ENCODE data around the gene SPDYE6. TPM values are rescaled to one million over a fixed set of nuclear protein-coding genes. Genes with fewer than 3 reads are reported as not detected.
"Not testable (repeated sequence)": the region's sequence is repeated elsewhere in the genome, so short reads cannot be mapped to it uniquely, and the experiment has no call there.

SPDYE6 gene
- total RNA-seq, 1 donor from 2014 or later, result not detected

DNA sequence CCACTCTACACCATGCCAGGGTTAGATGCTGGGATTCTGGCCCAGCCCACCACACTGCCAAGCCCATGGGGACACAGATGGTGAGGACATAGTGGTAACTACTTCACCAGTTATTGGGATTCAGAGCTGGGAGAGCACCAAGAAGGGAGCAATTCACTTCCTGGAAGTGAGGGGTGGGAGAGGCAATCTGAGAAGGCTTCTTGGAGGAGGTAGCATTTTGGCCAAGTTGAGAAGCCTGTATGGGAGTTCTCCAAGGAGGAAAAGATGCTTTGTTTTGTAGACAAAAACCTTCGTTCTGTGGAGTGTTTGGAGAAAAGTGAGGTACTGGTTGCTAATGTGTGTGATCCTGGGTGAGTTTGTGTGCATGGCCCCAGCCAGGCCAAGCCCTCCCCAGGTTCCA lies 36.1 kb upstream of the SPDYE6 start:
- Histone ChIP-seq H3K4me1 (ENCODE audit: control insufficient read depth in 3 of 3, insufficient read depth in 3 of 3, low read length in 3 of 3) (peaks cover 12 to 15% (median 13%) of the 10 kb centered on the region in 3 donors), H3K27ac (ENCODE audit: low read depth, low read length) (no peak overlapping the region)

GRCh38 chr7:102390697-102391484 lies 34.6 kb upstream of the SPDYE6 start:
- H3K4me1 ChIP-seq (ENCODE audit: control insufficient read depth in 3 of 3, insufficient read depth in 3 of 3, low read length in 3 of 3), result peaks cover 4 to 6% (median 5%) of the 10 kb centered on the region in 3 donors
- no peak overlapping the region for H3K27ac ChIP-seq (ENCODE audit: low read depth, low read length)
- no peak overlapping the region for H3K4me3 ChIP-seq (ENCODE audit: low read length in 3 of 3)
- H3K36me3 ChIP-seq (ENCODE audit: control insufficient read depth in 3 of 3, insufficient read depth in 3 of 3, low read length in 3 of 3), result peaks cover 0 to 12% (median 8%) of the 10 kb centered on the region in 3 donors
- H3K9ac ChIP-seq (ENCODE audit: low read depth in 1 of 3, low read length in 3 of 3), result no peak overlapping the region
- H3K27me3 ChIP-seq (ENCODE audit: control insufficient read depth in 3 of 3, insufficient read depth in 3 of 3, low read length in 3 of 3), result no peaks in the 10 kb centered on the region
- H3K9me3 ChIP-seq (ENCODE audit: control insufficient read depth in 3 of 3, low read length in 3 of 3), result no peaks in the 10 kb centered on the region

More for the DNA sequence above, 36.1 kb upstream of the SPDYE6 start:
- Histone ChIP-seq H3K27me3 (ENCODE audit: control insufficient read depth in 3 of 3, insufficient read depth in 3 of 3, low read length in 3 of 3) (no peaks in the 10 kb centered on the region), H3K9ac (ENCODE audit: low read depth in 1 of 3, low read length in 3 of 3) (no peak overlapping the region), H3K4me3 (ENCODE audit: low read length in 3 of 3) (no peak overlapping the region), H3K9me3 (ENCODE audit: control insufficient read depth in 3 of 3, low read length in 3 of 3) (no peaks in the 10 kb centered on the region), H3K36me3 (ENCODE audit: control insufficient read depth in 3 of 3, insufficient read depth in 3 of 3, low read length in 3 of 3) (peaks cover 0 to 5% (median 5%) of the 10 kb centered on the region in 3 donors)

- H3K9me3 ChIP-seq (ENCODE audit: control insufficient read depth in 3 of 3, low read length in 3 of 3), result no peaks in the 10 kb centered on the region
- no peak overlapping the region for H3K4me3 ChIP-seq (ENCODE audit: low read length in 3 of 3)
- H3K9ac ChIP-seq (ENCODE audit: low read depth in 1 of 3, low read length in 3 of 3), result no peak overlapping the region
- peaks cover 0 to 3% (median 0%) of the 10 kb centered on the region in 3 donors for H3K4me1 ChIP-seq (ENCODE audit: control insufficient read depth in 3 of 3, insufficient read depth in 3 of 3, low read length in 3 of 3)
- no peak overlapping the region for H3K27ac ChIP-seq (ENCODE audit: low read depth, low read length)
- no peaks in the 10 kb centered on the region for H3K27me3 ChIP-seq (ENCODE audit: control insufficient read depth in 3 of 3, insufficient read depth in 3 of 3, low read length in 3 of 3)
- H3K36me3 ChIP-seq (ENCODE audit: control insufficient read depth in 3 of 3, insufficient read depth in 3 of 3, low read length in 3 of 3), result peaks cover 0 to 12% (median 8%) of the 10 kb centered on the region in 3 donors
These were observed 33.6 kb upstream of the SPDYE6 start for GRCh38 chr7:102389810-102390209.

DNA sequence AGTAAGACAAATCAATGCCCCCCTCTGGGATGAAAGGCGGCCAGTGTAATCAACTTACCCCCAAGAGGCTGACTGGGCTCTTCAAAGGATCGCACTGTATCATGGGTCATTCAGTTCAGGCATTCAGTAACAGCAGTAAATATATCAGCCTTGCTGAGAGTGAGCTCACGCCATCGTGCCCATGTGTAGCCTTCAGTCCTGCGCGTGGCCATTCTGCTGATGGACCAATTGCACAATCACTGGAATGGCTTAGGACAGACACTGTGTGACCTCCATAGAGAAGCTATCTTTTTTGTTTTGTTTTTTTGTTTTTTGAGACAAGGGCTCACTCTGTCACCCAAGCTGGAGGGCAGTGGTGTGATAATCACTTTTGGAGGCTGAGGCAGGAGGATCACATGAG lies 30.8 kb upstream of the SPDYE6 start:
- H3K27me3 ChIP-seq (ENCODE audit: control insufficient read depth in 3 of 3, insufficient read depth in 3 of 3, low read length in 3 of 3), result no peaks in the 10 kb centered on the region
- peaks cover 5 to 20% (median 12%) of the 10 kb centered on the region in 3 donors for H3K36me3 ChIP-seq (ENCODE audit: control insufficient read depth in 3 of 3, insufficient read depth in 3 of 3, low read length in 3 of 3)
- no peaks in the 10 kb centered on the region for H3K9me3 ChIP-seq (ENCODE audit: control insufficient read depth in 3 of 3, low read length in 3 of 3)
- peaks cover 0 to 3% (median 0%) of the 10 kb centered on the region in 3 donors for H3K4me1 ChIP-seq (ENCODE audit: control insufficient read depth in 3 of 3, insufficient read depth in 3 of 3, low read length in 3 of 3)
- no peak overlapping the region for H3K27ac ChIP-seq (ENCODE audit: low read depth, low read length)
- H3K4me3 ChIP-seq (ENCODE audit: low read length in 3 of 3), result no peak overlapping the region
- H3K9ac ChIP-seq (ENCODE audit: low read depth in 1 of 3, low read length in 3 of 3), result no peak overlapping the region

- H3K36me3 ChIP-seq (ENCODE audit: control insufficient read depth in 3 of 3, insufficient read depth in 3 of 3, low read length in 3 of 3), result peaks cover 16 to 45% (median 42%) of the 10 kb centered on the region in 3 donors
- not testable (repeated sequence) for H3K4me3 ChIP-seq (ENCODE audit: low read length in 3 of 3); H3K9me3 ChIP-seq (ENCODE audit: control insufficient read depth in 3 of 3, low read length in 3 of 3); H3K4me1 ChIP-seq (ENCODE audit: control insufficient read depth in 3 of 3, insufficient read depth in 3 of 3, low read length in 3 of 3); H3K9ac ChIP-seq (ENCODE audit: low read depth in 1 of 3, low read length in 3 of 3); H3K27ac ChIP-seq (ENCODE audit: low read depth, low read length); H3K27me3 ChIP-seq (ENCODE audit: control insufficient read depth in 3 of 3, insufficient read depth in 3 of 3, low read length in 3 of 3)
These were observed 25.6 kb upstream of the SPDYE6 start for GRCh38 chr7:102381696-102382425.

GRCh38 chr7:102380837-102381236 lies 24.6 kb upstream of the SPDYE6 start:
- H3K27ac ChIP-seq (ENCODE audit: low read depth, low read length); H3K4me3 ChIP-seq (ENCODE audit: low read length in 3 of 3); H3K9ac ChIP-seq (ENCODE audit: low read depth in 1 of 3, low read length in 3 of 3); H3K9me3 ChIP-seq (ENCODE audit: control insufficient read depth in 3 of 3, low read length in 3 of 3); H3K4me1 ChIP-seq (ENCODE audit: control insufficient read depth in 3 of 3, insufficient read depth in 3 of 3, low read length in 3 of 3); H3K27me3 ChIP-seq (ENCODE audit: control insufficient read depth in 3 of 3, insufficient read depth in 3 of 3, low read length in 3 of 3): not testable (repeated sequence)
- H3K36me3 ChIP-seq (ENCODE audit: control insufficient read depth in 3 of 3, insufficient read depth in 3 of 3, low read length in 3 of 3), result peaks cover 17 to 43% (median 42%) of the 10 kb centered on the region in 3 donors

DNA sequence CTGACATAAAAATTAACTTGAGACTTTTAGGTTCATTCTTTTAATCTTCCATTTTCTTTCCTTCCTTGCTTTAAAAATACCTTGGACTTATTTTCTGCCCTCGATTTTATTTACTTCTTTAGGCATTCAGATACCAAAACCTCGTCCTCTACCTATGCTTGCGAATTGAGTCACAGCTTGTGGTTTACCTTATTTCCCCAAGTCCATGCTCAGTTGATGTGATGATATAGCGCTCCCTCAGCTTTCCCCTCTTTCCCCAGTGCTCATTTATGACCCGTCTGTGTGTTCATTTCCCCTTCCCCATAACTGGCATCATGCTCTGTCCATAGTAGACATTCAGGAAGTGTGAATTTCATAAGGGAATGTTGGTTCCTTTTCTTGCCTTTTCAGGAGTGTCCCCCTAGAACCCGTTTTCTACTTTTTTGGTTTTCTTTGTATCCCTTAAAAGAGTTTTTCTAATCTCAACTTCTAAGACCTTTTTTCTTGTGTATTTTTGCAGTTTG lies 20.8 kb upstream of the SPDYE6 start:
- no peak overlapping the region for H3K4me3 ChIP-seq (ENCODE audit: low read length in 3 of 3)
- no peaks in the 10 kb centered on the region for H3K9me3 ChIP-seq (ENCODE audit: control insufficient read depth in 3 of 3, low read length in 3 of 3)
- H3K36me3 ChIP-seq (ENCODE audit: control insufficient read depth in 3 of 3, insufficient read depth in 3 of 3, low read length in 3 of 3), result peaks cover 17 to 33% (median 31%) of the 10 kb centered on the region in 3 donors
- H3K27ac ChIP-seq (ENCODE audit: low read depth, low read length), result no peak overlapping the region
- no peaks in the 10 kb centered on the region for H3K4me1 ChIP-seq (ENCODE audit: control insufficient read depth in 3 of 3, insufficient read depth in 3 of 3, low read length in 3 of 3)
- H3K9ac ChIP-seq (ENCODE audit: low read depth in 1 of 3, low read length in 3 of 3), result no peak overlapping the region
- H3K27me3 ChIP-seq (ENCODE audit: control insufficient read depth in 3 of 3, insufficient read depth in 3 of 3, low read length in 3 of 3), result no peaks in the 10 kb centered on the region

GRCh38 chr7:102372796-102373195 lies 16.6 kb upstream of the SPDYE6 start:
- H3K27ac ChIP-seq (ENCODE audit: low read depth, low read length); H3K27me3 ChIP-seq (ENCODE audit: control insufficient read depth in 3 of 3, insufficient read depth in 3 of 3, low read length in 3 of 3); H3K9me3 ChIP-seq (ENCODE audit: control insufficient read depth in 3 of 3, low read length in 3 of 3); H3K9ac ChIP-seq (ENCODE audit: low read depth in 1 of 3, low read length in 3 of 3); H3K4me1 ChIP-seq (ENCODE audit: control insufficient read depth in 3 of 3, insufficient read depth in 3 of 3, low read length in 3 of 3); H3K4me3 ChIP-seq (ENCODE audit: low read length in 3 of 3): not testable (repeated sequence)
- H3K36me3 ChIP-seq (ENCODE audit: control insufficient read depth in 3 of 3, insufficient read depth in 3 of 3, low read length in 3 of 3), result peaks cover 5 to 10% (median 9%) of the 10 kb centered on the region in 3 donors

DNA sequence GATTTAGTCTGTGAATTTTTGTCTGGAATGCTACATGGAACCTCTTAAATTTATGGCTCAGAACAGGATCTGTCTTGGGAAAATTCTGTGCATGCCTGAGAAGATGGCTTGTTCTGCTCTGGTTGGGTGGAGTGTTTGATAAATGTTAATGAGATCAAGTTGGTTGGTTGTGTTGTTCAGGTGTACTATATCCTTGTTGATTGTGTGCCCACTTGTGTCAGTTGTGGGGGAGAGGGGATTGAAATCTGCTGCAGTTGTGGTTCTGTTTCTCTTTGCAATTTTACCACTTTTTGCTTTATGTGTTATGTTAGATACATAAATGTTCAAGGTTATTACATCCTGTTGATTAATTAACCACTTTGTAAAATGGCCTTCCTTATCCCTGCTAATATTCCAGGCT lies 13.8 kb upstream of the SPDYE6 start:
- H3K27ac ChIP-seq (ENCODE audit: low read depth, low read length); H3K4me3 ChIP-seq (ENCODE audit: low read length in 3 of 3); H3K9ac ChIP-seq (ENCODE audit: low read depth in 1 of 3, low read length in 3 of 3); H3K36me3 ChIP-seq (ENCODE audit: control insufficient read depth in 3 of 3, insufficient read depth in 3 of 3, low read length in 3 of 3); H3K9me3 ChIP-seq (ENCODE audit: control insufficient read depth in 3 of 3, low read length in 3 of 3); H3K4me1 ChIP-seq (ENCODE audit: control insufficient read depth in 3 of 3, insufficient read depth in 3 of 3, low read length in 3 of 3); H3K27me3 ChIP-seq (ENCODE audit: control insufficient read depth in 3 of 3, insufficient read depth in 3 of 3, low read length in 3 of 3): not testable (repeated sequence)

GRCh38 chr7:102365390-102365789 lies 9.1 kb upstream of the SPDYE6 start:
- not testable (repeated sequence) for H3K9ac ChIP-seq (ENCODE audit: low read depth in 1 of 3, low read length in 3 of 3); H3K36me3 ChIP-seq (ENCODE audit: control insufficient read depth in 3 of 3, insufficient read depth in 3 of 3, low read length in 3 of 3); H3K4me1 ChIP-seq (ENCODE audit: control insufficient read depth in 3 of 3, insufficient read depth in 3 of 3, low read length in 3 of 3); H3K27ac ChIP-seq (ENCODE audit: low read depth, low read length); H3K9me3 ChIP-seq (ENCODE audit: control insufficient read depth in 3 of 3, low read length in 3 of 3); H3K27me3 ChIP-seq (ENCODE audit: control insufficient read depth in 3 of 3, insufficient read depth in 3 of 3, low read length in 3 of 3); H3K4me3 ChIP-seq (ENCODE audit: low read length in 3 of 3)

Data from skeletal muscle tissue (tissue), 4 donors.